Neural cell (in vitro differentiated cells): ENCODE data around the gene HPS1. TPM values are rescaled to one million over a fixed set of nuclear protein-coding genes. Genes with fewer than 3 reads are reported as not detected.

Experiments
- H2AFZ ChIP-seq: fragments of 200-600, 300-800 bp; sonication (generic), shearing (Covaris generic); 2 replicates; pipeline ENCODE4 v1.6.0; 2014; ENCODE audit warnings: low read depth, mild to moderate bottlenecking, antibody characterized with exemption, low read length, moderate library complexity
- H3F3A ChIP-seq: fragments of 200-600 bp; shearing (Covaris generic); 2 replicates; pipeline ENCODE4 v1.6.1; 2016; ENCODE audit warnings: mild to moderate bottlenecking, moderate library complexity, mixed read lengths, antibody characterized with exemption, low read length; ENCODE audit not compliant: insufficient read depth, poor library complexity, severe bottlenecking
- H3K27ac ChIP-seq: fragments of 200-600, 300-800 bp; sonication (generic), shearing (Covaris generic); 2 replicates; pipeline ENCODE4 v1.5.1; 2014; ENCODE audit warnings: mild to moderate bottlenecking, low read length, moderate library complexity
- H3K27me3 ChIP-seq: fragments of 300-800, 200-600 bp; sonication (generic), shearing (Covaris generic); 2 replicates; pipeline ENCODE4 v1.6.0; 2014; ENCODE audit warnings: mild to moderate bottlenecking, low read depth, low read length, moderate library complexity; ENCODE audit not compliant: insufficient read depth
- H3K36me3 ChIP-seq: fragments of 300-800, 200-600 bp; sonication (generic), shearing (Covaris generic); 2 replicates; pipeline ENCODE4 v1.5.1; 2014; ENCODE audit warnings: mild to moderate bottlenecking, antibody characterized with exemption, low read length, moderate library complexity; ENCODE audit not compliant: insufficient read depth
- H3K4me2 ChIP-seq: fragments of 300-800, 200-600 bp; sonication (generic), shearing (Covaris generic); 2 replicates; pipeline ENCODE4 v1.6.0; 2014; ENCODE audit warnings: mild to moderate bottlenecking, low read length
- H3K4me3 ChIP-seq: fragments of 300-800, 200-600 bp; sonication (generic), shearing (Covaris generic); 2 replicates; pipeline ENCODE4 v1.5.1; 2014; ENCODE audit warnings: mild to moderate bottlenecking, low read length, moderate library complexity
- H3K79me2 ChIP-seq: fragments of 200-600 bp; shearing (Covaris generic); replicated peaks from 2 replicates; pipeline ENCODE4 v1.6.0; 2014; ENCODE audit warnings: mild to moderate bottlenecking, low read length, moderate library complexity; ENCODE audit not compliant: insufficient read depth
- H3K9ac ChIP-seq: fragments of 300-800, 200-600 bp; sonication (generic), shearing (Covaris generic); 2 replicates; pipeline ENCODE4 v1.6.1; 2016; ENCODE audit warnings: mild to moderate bottlenecking, low read length, mixed read lengths
- H3K9me2 ChIP-seq: fragments of 200-600 bp; shearing (Covaris generic); 2 replicates; pipeline ENCODE4 v1.6.1; 2016; ENCODE audit warnings: mild to moderate bottlenecking, low read length, mixed read lengths; ENCODE audit not compliant: insufficient read depth
- H3K9me3 ChIP-seq: fragments of 200-600, 300-800 bp; sonication (generic), shearing (Covaris generic); 2 replicates; pipeline ENCODE4 v1.6.1; 2016; ENCODE audit warnings: mild to moderate bottlenecking, mixed run types, low read length, moderate library complexity, mixed read lengths
- H4K20me1 ChIP-seq: fragments of 200-600 bp; shearing (Covaris generic); 2 replicates; pipeline ENCODE4 v1.6.1; 2016; ENCODE audit warnings: mild to moderate bottlenecking, mixed run types; ENCODE audit not compliant: insufficient read depth
- EP300 ChIP-seq: fragments of 450-650 bp; conservative IDR thresholded peaks from 2 replicates; pipeline ENCODE4 v1.6.1; 2014; ENCODE audit warnings: antibody characterized with exemption, mild to moderate bottlenecking, moderate library complexity; ENCODE audit not compliant: poor library complexity, severe bottlenecking
- MXI1 ChIP-seq: fragments of 450-650 bp; conservative IDR thresholded peaks from 2 replicates; pipeline ENCODE4 v1.6.1; 2014; ENCODE audit warnings: antibody characterized with exemption, mild to moderate bottlenecking; ENCODE audit not compliant: poor library complexity, severe bottlenecking
- SMC3 ChIP-seq: fragments of 450-650 bp; conservative IDR thresholded peaks from 2 replicates; pipeline ENCODE4 v1.6.1; 2014; ENCODE audit warnings: antibody characterized with exemption, mild to moderate bottlenecking, moderate library complexity; ENCODE audit not compliant: poor library complexity
- polyA plus RNA-seq: library from polyadenylated mRNA; depleted of rRNA; stranded (reverse); fragments of >200 nt; gene quantifications from 2 replicates; pipeline ENCODE4 v1.2.3, GENCODE V29; 2014
- small RNA-seq, 3 experiments: library from RNA; depleted of rRNA; stranded (forward); fragments of <200 nt; gene quantifications; one replicate each; pipeline ENCODE3, GENCODE V24; 2012

Gene HPS1
- polyA plus RNA-seq, 1 donor from 2014 or later: 1.4 TPM

DNA sequence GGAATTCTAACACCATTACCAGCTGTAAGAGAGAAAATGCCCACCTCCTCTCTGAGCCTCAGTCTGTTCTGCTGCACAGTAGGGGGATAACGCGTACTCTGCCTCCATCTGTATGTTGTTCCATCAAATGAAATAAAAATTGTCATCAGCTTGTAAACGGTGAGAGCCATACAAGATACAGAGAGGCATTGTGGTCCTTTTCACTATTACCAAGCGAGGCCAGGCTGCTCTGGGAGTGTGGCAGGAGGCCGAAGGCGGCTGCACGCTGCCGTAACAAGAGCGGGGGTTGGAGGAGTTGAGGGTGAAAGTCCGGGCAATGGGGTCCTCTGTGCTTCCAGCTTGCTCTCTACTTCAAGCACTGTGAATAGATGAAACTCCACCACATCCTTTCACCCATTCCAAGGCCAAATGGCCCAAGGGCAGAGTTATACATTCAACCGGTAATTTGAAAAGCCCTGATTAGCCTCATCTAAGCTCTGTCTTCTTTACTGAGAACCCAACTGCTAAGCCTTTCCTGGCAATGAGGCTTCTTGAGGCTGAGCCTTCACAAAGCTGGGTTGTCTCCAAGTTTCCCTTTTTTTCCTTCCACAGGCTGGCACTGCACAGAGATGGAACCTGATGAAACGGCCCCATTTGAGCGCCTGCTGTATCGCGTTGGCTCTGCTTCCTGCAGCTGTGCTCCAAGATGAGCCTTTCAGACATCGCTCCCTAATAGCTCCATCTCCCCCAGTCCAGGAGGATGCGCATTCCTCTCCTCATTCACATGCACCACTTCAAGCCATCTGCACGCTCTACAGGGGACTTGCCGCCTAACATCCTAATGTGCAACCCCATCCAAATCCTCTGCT lies 78.9 kb downstream of the HPS1 start:
- TF ChIP-seq EP300: no peak
- TF ChIP-seq SMC3: no peak
- no peak for TF ChIP-seq MXI1
- no peaks in the 10 kb centered on the region for H3K9me3 ChIP-seq
- H3K36me3 ChIP-seq: no peaks in the 10 kb centered on the region
- no peak overlapping the region for H2AFZ ChIP-seq
- H3K27ac ChIP-seq: no peak overlapping the region
- H3K27me3 ChIP-seq: no peaks in the 10 kb centered on the region
- no peaks in the 10 kb centered on the region for H4K20me1 ChIP-seq
- H3K4me3 ChIP-seq: no peak overlapping the region
- no peaks in the 10 kb centered on the region for H3F3A ChIP-seq
- H3K9ac ChIP-seq: no peak overlapping the region
- no peaks in the 10 kb centered on the region for H3K9me2 ChIP-seq
- no peak overlapping the region for H3K4me2 ChIP-seq
- no peaks in the 10 kb centered on the region for H3K79me2 ChIP-seq

Small RNA genes within 50 kb of the gene (small RNA-seq; reads per million reads assigned to genes)
- 0 to 0.48 (median 0) reads per million in 3 experiments for gene MIR4685

Other genes with a start within 250 kb of the HPS1 start
- gene LOXL4, start 178.7 kb downstream of the HPS1 start, polyA plus RNA-seq: not detected in 2 replicates
- 0.11 and 0.80 TPM in 2 replicates for gene PYROXD2, start 31.8 kb downstream of the HPS1 start, polyA plus RNA-seq